HL-60 (cell line): ENCODE measurements around the gene NEB.

Source experiments
- CTCF ChIP-seq: IDR thresholded peaks from one replicate; pipeline ENCODE4 v1.5.1; 2011; ENCODE audit warnings: low read length, control low read depth, inconsistent platforms; ENCODE audit not compliant: insufficient read depth
- POLR2AphosphoS5 ChIP-seq: IDR thresholded peaks from 2 replicates; pipeline ENCODE4 v1.6.1; 2012; ENCODE audit warnings: low read depth
- REST ChIP-seq: IDR thresholded peaks from 2 replicates; pipeline ENCODE4 v1.6.1; 2012; ENCODE audit warnings: low read depth; ENCODE audit not compliant: insufficient replicate concordance

GRCh38 chr2:151439127-151439526, 295.1 kb downstream of the NEB start:
- TF ChIP-seq CTCF (no peak), POLR2AphosphoS5 (no peak), REST (no peak)
